HG02852 (cell line): ENCODE data around the gene PDGFB.

Experiments
- ATAC-seq: cut with Tn5 transposase; IDR thresholded peaks from one replicate; pipeline ENCODE4 v1.9.1; 2021; ENCODE audit warnings: mild to moderate bottlenecking, moderate library complexity; ENCODE audit not compliant: unreplicated experiment

The PDGFB gene

GRCh38 chr22:39244496-39245129 lies at the start of gene PDGFB:
PDGFB (minus strand) TSS chr22:39244982; CDS start chr22:39243963, 1,019 bp downstream.
- no peak for ATAC-seq

- ATAC-seq, result no peak
These were observed 49.1 kb upstream of the PDGFB start for GRCh38 chr22:39293766-39294368.

GRCh38 chr22:39292561-39293074 lies 47.8 kb upstream of the PDGFB start:
- ATAC-seq, result no peak

GRCh38 chr22:39292031-39292462 lies 47.3 kb upstream of the PDGFB start:
- ATAC-seq, result no peak

- no peak for ATAC-seq
These were observed 46.7 kb upstream of the PDGFB start for GRCh38 chr22:39291523-39291922.

- no peak for ATAC-seq
These were observed 46.0 kb upstream of the PDGFB start for GRCh38 chr22:39290724-39291161.

GRCh38 chr22:39289975-39290720 lies 45.4 kb upstream of the PDGFB start:
- no peak for ATAC-seq

GRCh38 chr22:39289533-39289932 lies 44.8 kb upstream of the PDGFB start:
- no peak for ATAC-seq

- ATAC-seq, result no peak
These were observed 43.5 kb upstream of the PDGFB start for GRCh38 chr22:39288135-39288898.

GRCh38 chr22:39287076-39287725 lies 42.4 kb upstream of the PDGFB start:
- no peak for ATAC-seq

- ATAC-seq, result no peak
These were observed 40.2 kb upstream of the PDGFB start for GRCh38 chr22:39284983-39285382.

- ATAC-seq, result no peak
These were observed 39.6 kb upstream of the PDGFB start for GRCh38 chr22:39284142-39284980.

GRCh38 chr22:39283322-39284141 lies 38.8 kb upstream of the PDGFB start:
- no peak for ATAC-seq

- no peak for ATAC-seq
These were observed 38.0 kb upstream of the PDGFB start for GRCh38 chr22:39282645-39283321.

- no peak for ATAC-seq
These were observed 36.3 kb upstream of the PDGFB start for GRCh38 chr22:39281126-39281525.

GRCh38 chr22:39280250-39280649 lies 35.5 kb upstream of the PDGFB start:
- no peak for ATAC-seq

- no peak for ATAC-seq
These were observed 34.5 kb upstream of the PDGFB start for GRCh38 chr22:39279170-39279850.

- ATAC-seq, result no peak
These were observed 33.3 kb upstream of the PDGFB start for GRCh38 chr22:39278040-39278439.
